DOHH2 (cell line): ENCODE measurements around the gene FGD4.

ENCODE experiments used
- H3F3A ChIP-seq: fragments of 200-600 bp; sonication (generic), shearing (Covaris generic); 2 replicates; pipeline ENCODE4 v1.6.0; 2016; ENCODE audit warnings: antibody characterized with exemption, mild to moderate bottlenecking; ENCODE audit not compliant: control insufficient read depth, insufficient read depth
- H3K27ac ChIP-seq: fragments of 200-600 bp; sonication (generic); 2 replicates; pipeline ENCODE4 v1.5.1; 2014; ENCODE audit warnings: low read depth, mild to moderate bottlenecking, low read length, moderate library complexity
- H3K27me3 ChIP-seq: fragments of 200-600 bp; sonication (generic); 2 replicates; pipeline ENCODE4 v1.6.1; 2014; ENCODE audit warnings: mild to moderate bottlenecking, low read length, mixed read lengths; ENCODE audit not compliant: control insufficient read depth
- H3K36me3 ChIP-seq: fragments of 200-600 bp; sonication (generic); 2 replicates; pipeline ENCODE4 v1.6.1; 2014; ENCODE audit warnings: mild to moderate bottlenecking, low read length, moderate library complexity, mixed read lengths; ENCODE audit not compliant: control insufficient read depth
- H3K4me1 ChIP-seq: fragments of 200-600 bp; sonication (generic); 2 replicates; pipeline ENCODE4 v1.6.1; 2014; ENCODE audit warnings: mild to moderate bottlenecking, low read length, mixed read lengths; ENCODE audit not compliant: control insufficient read depth
- H3K4me2 ChIP-seq: fragments of 200-600 bp; sonication (generic); 2 replicates; pipeline ENCODE4 v1.6.0; 2014; ENCODE audit warnings: mild to moderate bottlenecking, low read length, moderate library complexity
- H3K4me3 ChIP-seq: fragments of 200-600 bp; sonication (generic); 2 replicates; pipeline ENCODE4 v1.5.1; 2014; ENCODE audit warnings: mild to moderate bottlenecking, low read length, mixed read lengths
- H3K79me2 ChIP-seq: fragments of 200-600 bp; sonication (generic); 2 replicates; pipeline ENCODE4 v1.6.1; 2014; ENCODE audit warnings: mild to moderate bottlenecking, low read length, mixed read lengths; ENCODE audit not compliant: control insufficient read depth
- H3K9me2 ChIP-seq: fragments of 200-600 bp; sonication (generic); replicated peaks from 2 replicates; pipeline ENCODE4 v1.6.1; 2014; ENCODE audit warnings: mild to moderate bottlenecking, low read length, mixed read lengths; ENCODE audit not compliant: control insufficient read depth
- H3K9me3 ChIP-seq: fragments of 200-600 bp; sonication (generic); 2 replicates; pipeline ENCODE4 v1.6.1; 2014; ENCODE audit warnings: antibody characterized with exemption, low read length, mixed read lengths; ENCODE audit not compliant: control insufficient read depth, insufficient read depth
- H4K20me1 ChIP-seq: fragments of 200-600 bp; sonication (generic); 2 replicates; pipeline ENCODE4 v1.6.0; 2014; ENCODE audit warnings: low read depth, mild to moderate bottlenecking, antibody characterized with exemption, low read length, moderate library complexity; ENCODE audit not compliant: control insufficient read depth, insufficient read depth
- EZH2phosphoT487 ChIP-seq: fragments of 200-600 bp; sonication (generic); IDR thresholded peaks from 2 replicates; pipeline ENCODE4 v1.6.1; 2017; ENCODE audit warnings: borderline replicate concordance, mild to moderate bottlenecking, antibody characterized with exemption, low read length, moderate library complexity, mixed read lengths
- TF ChIP-seq, protein P1 (sequence below): fragments of 200-600 bp; sonication (generic); IDR thresholded peaks from one replicate; pipeline ENCODE4 v1.5.1; 2014; ENCODE audit warnings: antibody characterized with exemption, mild to moderate bottlenecking, low read depth, low read length; ENCODE audit not compliant: poor library complexity, severe bottlenecking

Gene FGD4

DNA sequence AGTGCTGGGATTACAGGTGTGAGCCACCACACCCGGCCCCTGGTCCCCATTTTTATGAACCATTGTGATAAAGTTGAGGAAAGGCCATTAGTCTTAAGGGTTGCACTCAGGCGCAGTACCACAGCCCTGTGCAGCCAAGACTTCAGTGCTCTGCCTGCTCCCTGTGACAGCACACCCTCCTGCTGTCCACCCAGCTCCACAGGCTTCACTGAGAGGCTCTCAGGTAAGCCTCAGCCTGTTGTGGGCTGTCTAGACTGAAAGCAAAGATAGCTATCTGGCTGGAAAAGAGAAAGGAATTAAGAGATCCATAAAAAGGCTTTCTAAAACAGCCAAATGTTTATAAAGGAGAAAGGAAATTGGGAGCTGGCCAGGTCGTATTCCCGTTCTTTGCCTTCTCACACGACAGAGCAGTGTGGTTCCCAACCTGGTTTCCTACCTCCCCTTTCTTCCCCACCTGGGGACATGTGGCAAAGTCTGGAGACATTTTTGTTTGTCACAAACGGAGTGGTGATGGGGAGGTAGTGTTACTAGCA, 260.6 kb downstream of the FGD4 start:
- no peak overlapping the region for H3K27ac ChIP-seq
- no peak overlapping the region for H3K4me3 ChIP-seq
- no peaks in the 10 kb centered on the region for H4K20me1 ChIP-seq
- no peaks in the 10 kb centered on the region for H3K79me2 ChIP-seq
- no peak overlapping the region for H3K4me2 ChIP-seq
- H3K4me1 ChIP-seq = peaks cover 4% of the 10 kb centered on the region; the same call in 1 of the 2 replicates
- TF ChIP-seq EZH2phosphoT487 = no peak
- TF ChIP-seq, protein P1, sequence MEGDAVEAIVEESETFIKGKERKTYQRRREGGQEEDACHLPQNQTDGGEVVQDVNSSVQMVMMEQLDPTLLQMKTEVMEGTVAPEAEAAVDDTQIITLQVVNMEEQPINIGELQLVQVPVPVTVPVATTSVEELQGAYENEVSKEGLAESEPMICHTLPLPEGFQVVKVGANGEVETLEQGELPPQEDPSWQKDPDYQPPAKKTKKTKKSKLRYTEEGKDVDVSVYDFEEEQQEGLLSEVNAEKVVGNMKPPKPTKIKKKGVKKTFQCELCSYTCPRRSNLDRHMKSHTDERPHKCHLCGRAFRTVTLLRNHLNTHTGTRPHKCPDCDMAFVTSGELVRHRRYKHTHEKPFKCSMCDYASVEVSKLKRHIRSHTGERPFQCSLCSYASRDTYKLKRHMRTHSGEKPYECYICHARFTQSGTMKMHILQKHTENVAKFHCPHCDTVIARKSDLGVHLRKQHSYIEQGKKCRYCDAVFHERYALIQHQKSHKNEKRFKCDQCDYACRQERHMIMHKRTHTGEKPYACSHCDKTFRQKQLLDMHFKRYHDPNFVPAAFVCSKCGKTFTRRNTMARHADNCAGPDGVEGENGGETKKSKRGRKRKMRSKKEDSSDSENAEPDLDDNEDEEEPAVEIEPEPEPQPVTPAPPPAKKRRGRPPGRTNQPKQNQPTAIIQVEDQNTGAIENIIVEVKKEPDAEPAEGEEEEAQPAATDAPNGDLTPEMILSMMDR = no peak
- H3K36me3 ChIP-seq = no peaks in the 10 kb centered on the region
- H3K9me3 ChIP-seq = no peaks in the 10 kb centered on the region
- no peaks in the 10 kb centered on the region for H3K27me3 ChIP-seq
- no peaks in the 10 kb centered on the region for H3K9me2 ChIP-seq
- no peaks in the 10 kb centered on the region for H3F3A ChIP-seq

DNA sequence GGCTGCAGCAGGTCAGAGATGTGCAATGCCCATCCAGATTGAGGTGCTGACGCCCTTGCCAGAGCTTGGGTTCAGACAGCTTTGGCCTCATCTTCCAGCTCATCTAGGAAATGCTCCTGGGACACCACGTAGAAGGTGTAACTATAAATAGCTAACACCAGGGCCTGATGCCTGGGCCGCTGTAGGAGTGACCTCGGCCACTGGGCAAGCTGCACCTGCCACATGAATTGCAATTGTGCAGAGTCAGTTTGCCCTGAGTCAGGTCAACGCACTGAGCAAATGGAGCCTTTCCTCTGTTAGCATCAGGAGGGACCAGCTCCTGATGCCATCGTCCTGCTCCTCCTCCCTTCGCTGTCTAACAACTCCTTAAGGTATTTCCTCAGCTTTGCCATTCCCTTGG, 262.3 kb downstream of the FGD4 start:
- no peak overlapping the region for H3K4me3 ChIP-seq
- H3F3A ChIP-seq = no peaks in the 10 kb centered on the region
- no peak overlapping the region for H3K27ac ChIP-seq
- H3K9me2 ChIP-seq = no peaks in the 10 kb centered on the region
- TF ChIP-seq, protein P1 = no peak
- H4K20me1 ChIP-seq = no peaks in the 10 kb centered on the region
- H3K4me1 ChIP-seq = peaks cover 4% of the 10 kb centered on the region; the same call in 1 of the 2 replicates
- no peaks in the 10 kb centered on the region for H3K27me3 ChIP-seq
- H3K9me3 ChIP-seq = no peaks in the 10 kb centered on the region
- H3K79me2 ChIP-seq = no peaks in the 10 kb centered on the region
- H3K36me3 ChIP-seq = no peaks in the 10 kb centered on the region
- H3K4me2 ChIP-seq = no peak overlapping the region

DNA sequence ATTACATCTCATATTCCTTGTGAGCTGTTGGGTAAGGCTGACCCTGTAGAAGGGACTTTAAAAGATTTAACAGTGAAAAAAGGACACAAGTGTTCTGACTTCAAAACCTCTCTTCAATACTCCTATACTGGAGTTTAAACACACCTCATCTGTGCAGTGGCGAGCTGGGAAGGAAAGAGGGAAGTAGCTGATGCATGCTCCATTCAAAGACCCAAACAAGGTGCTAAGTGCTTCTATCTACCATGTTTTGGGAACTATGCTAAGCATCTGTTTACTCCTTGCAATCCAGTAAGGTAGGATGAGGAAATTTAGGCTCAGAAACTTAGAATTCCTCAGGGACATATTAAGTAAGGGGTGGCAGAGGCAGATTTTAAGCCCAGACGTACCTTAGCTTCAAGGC, 263.3 kb downstream of the FGD4 start:
- Histone ChIP-seq H3K9me2 (no peaks in the 10 kb centered on the region), H3K79me2 (no peaks in the 10 kb centered on the region), H3K9me3 (no peaks in the 10 kb centered on the region), H3F3A (no peaks in the 10 kb centered on the region), H3K4me2 (no peak overlapping the region), H3K27ac (no peak overlapping the region), H3K36me3 (no peaks in the 10 kb centered on the region), H3K4me3 (no peak overlapping the region), H3K4me1 (peaks cover 4% of the 10 kb centered on the region; the same call in 1 of the 2 replicates), H3K27me3 (no peaks in the 10 kb centered on the region), H4K20me1 (no peaks in the 10 kb centered on the region)
- TF ChIP-seq, protein P1 = no peak
- no peak for TF ChIP-seq EZH2phosphoT487
